GM13976 (cell line): Measurements from ENCODE around the gene CYSRT1.

Experiments used
- DNase-seq: peaks from one replicate; pipeline ENCODE4 v3.0.0; 2012; ENCODE audit warnings: low spot score
- CTCF ChIP-seq: IDR thresholded peaks from 2 replicates; pipeline ENCODE4 v1.5.1; 2012; ENCODE audit warnings: borderline replicate concordance, mild to moderate bottlenecking; ENCODE audit not compliant: insufficient read depth; ENCODE audit errors: extremely low read depth, missing control alignments, control extremely low read depth
- in situ Hi-C: fragments of 300-500 bp; cut with MboI; formaldehyde crosslinking; loops from one replicate; pipeline ENCODE4 v1.12.0; 2022; ENCODE audit warnings: low sequenced_read_pairs, mixed read lengths, inconsistent platforms; ENCODE audit not compliant: unreplicated experiment

Gene CYSRT1

GRCh38 chr9:137212520-137212919 is 12.5 kb upstream of the CYSRT1 start:
- in situ Hi-C loops: no loop called here
- no peak for TF ChIP-seq CTCF
- DNase-seq: no peak

GRCh38 chr9:137213160-137214060 is 11.6 kb upstream of the CYSRT1 start:
- DNase-seq: no peak
- in situ Hi-C loops: no loop called here
- TF ChIP-seq CTCF: no peak

- no peak for TF ChIP-seq CTCF
These were observed 10.4 kb upstream of the CYSRT1 start for GRCh38 chr9:137214620-137215019.

GRCh38 chr9:137215196-137215986 is 9.6 kb upstream of the CYSRT1 start:
- DNase-seq: no peak
- in situ Hi-C loops: no loop called here
- no peak for TF ChIP-seq CTCF

More at GRCh38 chr9:137214620-137215019, 10.4 kb upstream of the CYSRT1 start:
- in situ Hi-C loops: no loop called here
- DNase-seq: no peak

GRCh38 chr9:137216188-137216965 is 8.6 kb upstream of the CYSRT1 start:
- in situ Hi-C loops: no loop called here
- no peak for TF ChIP-seq CTCF

GRCh38 chr9:137217276-137218211 is 7.4 kb upstream of the CYSRT1 start:
- DNase-seq: no peak
- no peak for TF ChIP-seq CTCF
- in situ Hi-C loops: no loop called here

More at GRCh38 chr9:137216188-137216965, 8.6 kb upstream of the CYSRT1 start:
- DNase-seq: no peak
